Tibial artery (tissue), 4 donors: Measurements from ENCODE around the gene HOXA5.

Experiments used
- DNase-seq, 2 donors: peaks; one replicate each; pipeline ENCODE4 v3.0.0-alpha.2; 2019
- H3K27ac ChIP-seq, 2 donors: fragments of 200-600 bp; sonication (generic) in 1 of 2; 1 replicate in 1 of 2; 2 replicates in 1 of 2; pipeline ENCODE4 v1.5.1; 2018 to 2019; ENCODE audit warnings: mild to moderate bottlenecking in 1 of 2
- H3K27me3 ChIP-seq, 2 donors: fragments of 200-600 bp; sonication (generic) in 1 of 2; one replicate each; pipeline versions ENCODE4 v1.5.1 to v1.6.0; 2016 to 2019
- H3K36me3 ChIP-seq, 3 donors: fragments of 200-600 bp; sonication (generic) in 2 of 3; one replicate each; pipeline ENCODE4 v1.5.1; 2016 to 2019; ENCODE audit warnings: mild to moderate bottlenecking in 2 of 3
- H3K4me1 ChIP-seq, 4 donors: fragments of 200-600 bp; sonication (generic) in 2 of 4; 1 replicate in 3 of 4; 2 replicates in 1 of 4; pipeline ENCODE4 v1.5.1; 2016 to 2019
- H3K4me3 ChIP-seq, 2 donors: fragments of 200-600 bp; sonication (generic) in 1 of 2; 1 replicate in 1 of 2; 2 replicates in 1 of 2; pipeline ENCODE4 v1.5.1; 2018 to 2019; ENCODE audit warnings: mild to moderate bottlenecking in 2 of 2
- H3K9me3 ChIP-seq, 3 donors: fragments of 200-600 bp; sonication (generic) in 1 of 3; one replicate each; pipeline ENCODE4 v1.5.1; 2016 to 2019
- CTCF ChIP-seq, 2 experiments: fragments of 200-600 bp in 1 of 2; fragments of 450-650 bp in 1 of 2; IDR thresholded peaks; one replicate each; pipeline ENCODE4 v1.5.1; 2017 to 2019; ENCODE audit warnings: antibody characterized with exemption in 2 of 2, mild to moderate bottlenecking in 1 of 2, moderate library complexity in 1 of 2
- intact Hi-C: fragments of 100-400 bp; cut with DNase I; formaldehyde crosslinking; loops from one replicate; pipeline ENCODE4 v1.15.0; 2023; ENCODE audit warnings: low total_unique reads

The HOXA5 gene

GRCh38 chr7:27117887-27118491, 25.5 kb downstream of the HOXA5 start:
- Histone ChIP-seq H3K9me3 (no peaks in the 10 kb centered on the region), H3K36me3 (peaks cover 4 to 10% (median 7%) of the 10 kb centered on the region in 3 donors), H3K27ac (no peak overlapping the region), H3K27me3 (no peaks in the 10 kb centered on the region), H3K4me3 (no peak overlapping the region), H3K4me1 (peaks cover 0 to 47% (median 32%) of the 10 kb centered on the region in 4 donors)
- intact Hi-C loops: no loop called here
- no peak for DNase-seq
- no peak for TF ChIP-seq CTCF (IDR thresholded peaks at IDR 0.05)

GRCh38 chr7:27116962-27117886, 26.3 kb downstream of the HOXA5 start:
- Histone ChIP-seq H3K27me3 (no peaks in the 10 kb centered on the region), H3K4me1 (peaks cover 0 to 51% (median 37%) of the 10 kb centered on the region in 4 donors), H3K4me3 (no peak overlapping the region), H3K36me3 (peaks cover 0 to 7% (median 5%) of the 10 kb centered on the region in 3 donors), H3K9me3 (no peaks in the 10 kb centered on the region), H3K27ac (peak overlapping the region in 1 of 2 donors; percentile 34)
- DNase-seq: no peak
- intact Hi-C loops: no loop called here
- TF ChIP-seq CTCF (IDR thresholded peaks at IDR 0.05): no peak

- Histone ChIP-seq H3K4me1 (peaks cover under 1 to 60% (median 39%) of the 10 kb centered on the region in 4 donors), H3K4me3 (peak overlapping the region in 1 of 2 donors; percentile 23), H3K9me3 (no peaks in the 10 kb centered on the region), H3K27ac (peak overlapping the region; percentile 1 to 34), H3K36me3 (no peaks in the 10 kb centered on the region), H3K27me3 (no peaks in the 10 kb centered on the region)
- no peak for TF ChIP-seq CTCF (IDR thresholded peaks at IDR 0.05)
- intact Hi-C loops: no loop called here
- no peak for DNase-seq
Observed at GRCh38 chr7:27116031-27116961, 27.2 kb downstream of the HOXA5 start.

GRCh38 chr7:27115221-27116026, 28.1 kb downstream of the HOXA5 start:
- no peak for TF ChIP-seq CTCF (IDR thresholded peaks at IDR 0.05)
- DNase-seq: no peak
- no peaks in the 10 kb centered on the region for H3K36me3 ChIP-seq
- H3K27me3 ChIP-seq: no peaks in the 10 kb centered on the region
- peak overlapping the region; percentile 15 to 23 for H3K4me3 ChIP-seq
- peaks cover 5 to 64% (median 39%) of the 10 kb centered on the region in 4 donors for H3K4me1 ChIP-seq
- H3K9me3 ChIP-seq: no peaks in the 10 kb centered on the region
- intact Hi-C loops: no loop called here
- H3K27ac ChIP-seq: peak overlapping the region; percentile 1 to 34

GRCh38 chr7:27114881-27115220, 28.6 kb downstream of the HOXA5 start:
- Histone ChIP-seq H3K4me3 (peak overlapping the region; percentile 15 to 23), H3K9me3 (no peaks in the 10 kb centered on the region), H3K27me3 (no peaks in the 10 kb centered on the region), H3K27ac (peak overlapping the region in 1 of 2 donors; percentile 34), H3K36me3 (no peaks in the 10 kb centered on the region), H3K4me1 (peaks cover 5 to 65% (median 43%) of the 10 kb centered on the region in 4 donors)
- intact Hi-C loops: no loop called here
- TF ChIP-seq CTCF (IDR thresholded peaks at IDR 0.05): no peak
- DNase-seq: no peak
